Suprapubic skin (tissue), 3 donors: ENCODE data around the gene TMC3.

Experiments
- CTCF ChIP-seq, 2 donors: fragments of 200-600 bp in 1 of 2; fragments of 450-650 bp in 1 of 2; sonication (generic) in 1 of 2; IDR thresholded peaks; one replicate each; pipeline ENCODE4 v1.5.1; 2016 to 2019; ENCODE audit warnings: antibody characterized with exemption in 2 of 2, mild to moderate bottlenecking in 1 of 2, moderate library complexity in 1 of 2
- POLR2A ChIP-seq, 2 donors: fragments of 450-650 bp; IDR thresholded peaks; one replicate each; pipeline ENCODE4 v1.6.1; 2017; ENCODE audit warnings: antibody characterized with exemption in 2 of 2, mild to moderate bottlenecking in 2 of 2, moderate library complexity in 2 of 2

GRCh38 chr15:81362790-81363189, 11.2 kb downstream of the TMC3 start:
- TF ChIP-seq POLR2A (IDR thresholded peaks at IDR 0.05) (no peak), CTCF (IDR thresholded peaks at IDR 0.05) (no peak)
